ENCODE data around the gene UNC13D.

Gene UNC13D

GRCh38 chr17:75849724-75850123 is 5.5 kb upstream of the UNC13D start:
- DNase-seq: no peak

GRCh38 chr17:75849279-75849646 is 5.1 kb upstream of the UNC13D start:
- no peak for DNase-seq

- peak; percentile 61 for DNase-seq
These were observed 4.5 kb upstream of the UNC13D start for GRCh38 chr17:75848523-75849278.

- DNase-seq: no peak
These were observed 3.7 kb upstream of the UNC13D start for GRCh38 chr17:75847614-75848522.

GRCh38 chr17:75846692-75847613 is 2.7 kb upstream of the UNC13D start:
- DNase-seq: no peak

DNA sequence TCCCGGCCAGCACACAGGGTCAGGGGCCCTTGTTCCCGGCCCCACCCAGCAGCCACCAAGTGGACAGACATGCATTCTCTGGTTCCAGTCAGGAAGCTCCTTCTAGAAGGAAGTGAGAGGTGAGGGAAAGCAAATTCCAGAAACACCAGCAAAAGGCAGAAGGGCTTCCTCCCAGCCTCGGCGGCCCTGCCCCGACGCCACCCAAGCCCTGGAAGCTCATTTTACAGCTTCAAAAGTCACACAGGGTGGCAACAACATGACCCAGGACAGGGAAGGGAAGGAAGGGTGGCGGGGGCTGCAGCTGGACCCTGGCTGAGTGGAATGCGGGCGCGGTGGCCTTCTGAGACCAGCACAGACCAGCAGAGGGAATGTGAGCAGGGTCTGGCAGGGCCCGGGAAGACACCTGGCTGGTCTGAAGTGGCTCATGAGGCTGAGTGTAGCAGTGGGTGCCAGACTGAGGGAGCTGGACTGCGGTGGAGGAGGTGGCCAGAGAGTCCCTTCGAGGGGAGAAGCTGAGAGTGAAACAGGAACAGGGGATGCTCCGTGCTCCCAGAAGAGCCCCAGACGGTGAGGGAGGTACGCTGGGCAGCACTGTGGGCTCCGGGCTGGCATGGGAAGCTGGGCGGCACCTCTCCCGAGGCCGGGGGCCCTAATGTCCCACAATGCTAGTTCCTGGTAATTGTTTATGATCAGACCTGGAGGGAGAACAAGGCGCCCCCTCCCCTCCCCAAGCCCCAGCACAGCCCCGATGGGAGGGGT is 1.9 kb upstream of the UNC13D start:
- DNase-seq: no peak

- peak; percentile 27 for DNase-seq
These were observed 981 bp upstream of the UNC13D start for GRCh38 chr17:75845058-75845711.

DNA sequence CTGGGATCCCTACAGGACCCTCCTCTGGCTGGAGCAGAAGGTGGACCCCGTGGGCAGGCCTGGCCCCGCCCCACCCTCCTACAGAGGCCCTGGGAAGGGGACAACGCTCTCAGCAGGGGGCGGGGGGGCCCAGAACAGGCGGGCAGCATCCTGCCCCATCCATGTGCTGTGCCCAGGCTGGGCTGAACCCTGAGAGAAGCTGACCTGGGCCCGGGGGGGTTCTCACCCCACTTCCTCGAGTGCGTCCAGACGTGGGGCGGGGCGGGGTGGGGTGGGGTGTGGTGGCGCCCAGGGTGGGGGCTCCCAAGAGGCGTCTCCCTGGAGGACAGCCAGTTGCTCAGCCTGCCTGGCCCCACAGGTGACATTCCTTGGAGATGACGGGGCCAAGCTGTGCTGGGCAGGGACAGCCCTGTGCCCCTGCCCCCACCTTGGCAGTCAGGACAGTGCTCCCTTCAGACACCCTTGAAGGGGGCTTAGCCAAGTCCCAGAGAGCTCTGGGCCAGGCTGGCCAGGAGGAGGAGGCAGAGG is 390 bp upstream of the UNC13D start:
- no peak for DNase-seq

- no peak for DNase-seq
These were observed 1.1 kb downstream of the UNC13D start for GRCh38 chr17:75842963-75843576.

DNA sequence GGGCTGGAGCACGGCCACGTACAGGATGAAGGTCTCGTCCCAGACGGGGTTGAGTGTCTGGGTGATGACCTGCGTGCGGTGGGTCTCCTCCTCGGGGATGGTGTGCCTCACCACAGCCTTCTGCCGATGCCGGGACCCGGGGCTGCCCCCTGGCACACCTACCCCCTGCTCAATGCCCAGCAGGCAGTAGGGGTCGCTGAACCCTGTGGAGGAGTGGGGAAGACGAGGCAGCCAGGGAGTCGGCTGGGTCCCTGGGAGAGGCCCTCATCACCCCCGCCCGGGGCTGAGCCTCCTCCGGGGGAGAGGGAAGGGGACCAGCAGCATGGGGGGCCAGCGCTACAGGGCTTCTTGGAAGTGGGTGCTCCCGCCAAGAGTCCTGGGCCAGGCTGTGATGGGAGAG is 1.8 kb downstream of the UNC13D start:
- no peak for DNase-seq

DNA sequence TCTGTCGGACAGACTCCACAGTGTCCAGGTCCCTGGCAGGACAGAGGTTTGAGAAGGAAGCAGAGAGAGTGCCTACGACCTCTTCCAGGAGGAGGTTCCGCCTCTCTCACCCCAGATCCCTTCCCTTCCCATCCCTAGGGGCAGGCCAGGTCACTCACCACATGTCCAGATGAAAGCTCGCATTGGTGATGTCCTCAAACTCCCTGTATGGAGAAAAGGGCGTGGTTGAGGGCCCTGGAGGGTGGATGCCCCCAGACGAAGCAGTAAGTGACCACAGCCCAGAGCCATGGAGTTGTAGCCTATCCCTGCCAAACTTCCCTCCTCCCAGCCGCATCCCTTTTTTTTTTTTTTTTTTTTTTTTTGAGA is 3.4 kb downstream of the UNC13D start:
- DNase-seq: no peak

DNA sequence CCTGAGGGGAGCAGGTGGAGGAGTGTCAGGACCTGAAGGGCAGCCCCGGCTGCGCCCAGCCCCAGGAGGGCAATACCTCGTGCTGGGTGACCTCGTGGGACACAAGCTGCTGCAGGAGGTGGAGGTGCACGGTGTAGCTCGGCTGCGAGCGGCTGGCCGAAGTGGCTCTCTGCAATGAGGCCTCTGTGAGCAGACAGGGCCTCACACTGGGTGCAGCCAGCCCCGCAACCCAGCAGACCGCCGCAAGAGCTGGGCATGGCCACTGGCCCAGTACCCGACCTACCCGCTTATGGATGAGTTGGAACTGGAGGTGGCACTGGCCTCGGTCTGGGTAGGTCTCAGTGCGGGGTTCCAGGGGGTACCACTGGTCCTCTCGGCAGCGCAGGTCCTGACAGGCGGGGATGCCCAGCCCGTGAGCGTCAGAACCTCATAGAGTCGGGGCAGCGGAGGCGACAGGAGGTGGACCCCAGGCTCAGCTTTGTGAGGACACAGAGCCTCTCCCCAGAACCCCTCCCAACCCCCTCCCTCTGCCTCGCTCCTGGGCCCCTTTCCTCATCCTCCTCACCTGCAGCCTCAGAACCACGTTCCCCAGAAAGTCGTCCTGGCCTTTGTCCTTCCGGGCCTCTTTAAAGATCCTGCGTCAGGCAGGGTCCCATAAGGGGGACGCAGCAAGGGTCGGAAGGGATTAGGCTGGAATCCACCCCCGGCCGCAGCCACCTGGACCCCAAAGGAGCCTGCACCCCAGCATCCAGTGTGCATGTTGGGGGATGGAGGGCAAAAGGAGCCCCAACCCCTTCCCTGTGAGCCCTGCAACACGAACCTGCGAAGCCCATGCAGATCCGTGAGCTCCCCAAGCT is 4.0 kb downstream of the UNC13D start:
- no peak for DNase-seq

DNA sequence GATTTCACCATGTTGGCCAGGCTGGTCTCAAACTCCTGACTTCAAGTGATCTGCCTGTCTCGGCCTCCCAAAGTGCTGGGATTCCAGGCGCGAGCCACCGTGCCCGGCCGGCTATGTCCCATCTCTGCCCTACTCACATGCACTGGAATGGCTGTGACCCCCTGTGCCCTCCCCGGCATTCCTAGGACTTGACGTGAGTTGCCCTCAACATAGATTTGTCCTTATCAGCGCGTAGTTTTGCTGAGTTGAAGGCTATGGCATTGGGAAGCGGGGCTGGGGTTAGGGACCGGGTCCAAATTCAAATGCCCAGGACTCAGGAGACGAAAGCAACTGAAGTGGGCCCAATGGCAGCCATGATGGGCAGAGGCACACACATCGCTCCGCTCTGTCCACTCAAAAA is 5.8 kb downstream of the UNC13D start:
- DNase-seq: no peak

DNA sequence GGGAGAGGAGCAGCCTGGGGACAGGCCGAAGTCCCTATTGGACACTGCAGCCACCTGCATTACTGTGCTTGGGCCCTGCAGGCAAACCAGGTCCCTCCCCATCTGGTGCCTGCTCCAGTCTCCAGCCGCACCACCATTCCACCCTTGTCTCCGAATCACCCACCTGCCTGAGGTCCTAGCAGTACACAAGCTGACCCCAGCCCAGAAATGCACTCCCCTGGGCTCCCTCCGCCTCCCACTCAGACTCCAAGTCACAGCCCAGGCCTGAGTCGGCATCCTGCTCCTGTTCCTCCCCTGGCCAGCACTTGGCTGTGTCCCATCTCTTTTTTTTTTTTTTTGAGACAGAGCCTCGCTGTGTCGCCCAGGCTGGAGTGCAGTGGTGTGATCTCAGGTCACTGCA is 6.3 kb downstream of the UNC13D start:
- no peak for DNase-seq

GRCh38 chr17:75836605-75837004 is 7.6 kb downstream of the UNC13D start:
- no peak for DNase-seq

- DNase-seq: no peak
These were observed 8.6 kb downstream of the UNC13D start for GRCh38 chr17:75835654-75835987.

DNA sequence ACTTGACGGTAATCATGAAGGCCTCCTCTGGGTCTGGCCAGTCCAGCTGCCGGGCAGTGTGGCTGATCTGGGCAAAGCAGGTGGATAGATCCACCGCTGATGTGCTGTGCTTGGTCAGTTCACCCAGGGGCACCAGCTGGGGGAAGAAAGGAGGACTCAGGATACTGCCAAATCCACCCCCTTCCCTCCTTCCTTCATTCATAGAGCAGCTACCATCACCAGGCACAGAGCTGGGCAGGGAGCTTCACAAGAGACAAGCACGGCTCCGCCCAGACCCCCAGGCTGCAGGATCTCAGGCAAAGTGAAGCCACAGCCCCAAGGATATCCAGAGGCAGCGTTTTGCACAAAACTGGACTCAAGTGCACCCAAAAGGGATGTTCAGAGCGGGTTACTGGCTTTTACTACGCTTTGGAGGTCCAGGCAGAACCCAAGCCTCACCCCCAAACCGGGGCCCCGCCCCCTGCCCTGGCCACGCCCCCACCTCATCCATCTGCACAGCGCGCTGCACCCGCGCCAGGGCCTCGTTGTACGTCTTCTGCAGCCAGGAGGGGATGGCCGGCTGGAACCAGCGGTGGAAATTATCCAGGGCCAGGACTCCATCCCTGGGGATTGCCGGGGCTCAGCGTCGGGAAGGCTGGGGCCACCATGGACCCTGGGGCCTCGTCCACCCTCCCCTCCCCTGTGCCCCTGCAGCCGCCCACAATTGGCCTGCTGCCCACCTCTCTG is 9.1 kb downstream of the UNC13D start:
- no peak for DNase-seq

GRCh38 chr17:75834279-75834920 is 9.8 kb downstream of the UNC13D start:
- DNase-seq: no peak

Measured in NCI-H146 (cell line).